Right renal cortex interstitium (tissue), 3 donors: ENCODE data around the gene PKN3. TPM values are rescaled to one million over a fixed set of nuclear protein-coding genes. Genes with fewer than 3 reads are reported as not detected.

Experiments
- DNase-seq, 3 donors: peaks; one replicate each; pipeline ENCODE4 v3.0.0-alpha.2; 2013; ENCODE audit warnings: low read depth in 3 of 3, low spot score in 2 of 3
- polyA plus RNA-seq, 3 donors: library from polyadenylated mRNA; unstranded; fragments of 120-200 nt; gene quantifications; one replicate each; pipeline ENCODE4 v1.2.1, GENCODE V29; 2013; ENCODE audit not compliant: insufficient read length in 3 of 3

PKN3 gene
- polyA plus RNA-seq, 3 donors, result 8.3 to 10.2 (median 9.3) TPM

DNA sequence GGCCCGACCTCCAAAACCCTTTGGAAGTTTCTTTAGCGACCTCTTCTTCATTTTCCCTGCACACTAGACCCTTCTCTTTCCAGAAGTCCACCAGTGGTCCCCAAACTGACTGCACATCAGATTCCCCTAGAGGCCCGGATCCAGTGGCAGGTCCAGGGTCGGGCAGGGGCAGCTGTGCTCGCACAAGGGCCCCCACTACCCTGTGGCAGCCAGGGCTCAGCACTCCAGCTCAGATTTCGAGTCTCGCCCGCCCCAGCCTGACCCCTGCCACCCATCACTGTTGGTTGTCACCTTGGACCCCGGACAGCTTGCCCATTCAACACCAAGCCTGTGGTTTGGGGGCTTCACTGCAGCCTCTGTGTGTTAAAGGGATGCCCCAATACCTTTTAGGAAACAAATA lies 29.4 kb downstream of the PKN3 start:
- no peak for DNase-seq

- no peak for DNase-seq
Measured at GRCh38 chr9:128732576-128732975, 30.3 kb downstream of the PKN3 start.

GRCh38 chr9:128733256-128733655 lies 31.0 kb downstream of the PKN3 start:
- DNase-seq, result peak; percentile 52 to 62 (median 58)

- no peak for DNase-seq
Measured at GRCh38 chr9:128735373-128735772, 33.1 kb downstream of the PKN3 start.

DNA sequence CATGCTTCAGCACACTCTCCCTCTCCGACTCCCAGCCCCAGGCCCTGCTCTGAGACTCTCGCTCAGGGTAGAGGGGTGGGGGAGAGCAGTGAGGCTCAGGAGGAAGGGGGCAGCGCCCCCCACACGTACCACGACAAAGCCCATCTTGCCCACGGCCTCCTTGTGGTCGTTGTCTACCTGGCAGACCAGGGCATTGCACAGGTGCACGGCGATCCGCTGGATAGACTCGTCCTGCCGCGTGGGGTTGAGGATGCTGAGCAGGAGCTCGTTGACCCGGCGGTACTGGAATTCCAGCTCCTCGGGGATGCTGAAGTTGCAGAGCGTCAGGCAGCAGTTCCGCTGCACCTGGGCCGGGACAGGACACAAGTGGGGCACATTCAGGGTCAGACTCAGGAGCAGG lies 40.1 kb downstream of the PKN3 start:
- DNase-seq, result no peak

- no peak for DNase-seq
Measured at GRCh38 chr9:128743421-128743820, 41.1 kb downstream of the PKN3 start.

- DNase-seq, result no peak
Measured at GRCh38 chr9:128747241-128747640, 44.9 kb downstream of the PKN3 start.

DNA sequence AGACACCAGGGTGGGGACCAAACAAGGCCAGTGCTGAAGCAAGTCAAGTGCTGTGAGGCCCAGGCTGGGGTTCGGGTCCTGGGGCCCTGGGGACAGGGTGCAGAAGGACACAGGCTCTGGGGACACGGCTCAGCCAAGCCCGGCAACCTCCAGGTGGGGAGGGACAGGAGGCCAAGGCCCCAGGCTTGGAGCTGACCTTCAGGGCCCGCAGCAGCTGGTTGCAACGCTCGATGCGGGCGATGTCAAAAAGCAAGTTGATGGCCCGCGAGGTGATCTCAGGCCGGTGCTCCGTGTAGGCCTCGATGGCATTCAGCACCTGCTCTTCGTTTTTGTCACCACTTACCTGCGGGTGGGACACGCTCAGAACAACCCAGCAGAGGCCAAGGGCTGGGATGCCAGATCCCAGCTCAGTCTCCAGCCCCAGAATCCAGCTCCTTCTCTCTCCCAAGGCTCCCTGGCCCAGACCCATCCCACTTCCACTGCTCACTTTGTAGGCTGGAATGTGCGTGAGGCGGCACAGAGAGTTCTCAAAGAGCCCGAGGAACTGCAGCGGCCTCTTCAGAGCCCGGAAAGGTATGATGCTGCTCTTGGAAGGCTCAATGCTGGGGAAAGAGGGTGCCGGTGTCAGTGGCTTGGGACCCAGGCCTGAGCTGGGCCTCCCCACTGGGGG lies 48.8 kb downstream of the PKN3 start:
- DNase-seq, result no peak

GRCh38 chr9:128753627-128754026 lies 51.3 kb downstream of the PKN3 start:
- no peak for DNase-seq

DNA sequence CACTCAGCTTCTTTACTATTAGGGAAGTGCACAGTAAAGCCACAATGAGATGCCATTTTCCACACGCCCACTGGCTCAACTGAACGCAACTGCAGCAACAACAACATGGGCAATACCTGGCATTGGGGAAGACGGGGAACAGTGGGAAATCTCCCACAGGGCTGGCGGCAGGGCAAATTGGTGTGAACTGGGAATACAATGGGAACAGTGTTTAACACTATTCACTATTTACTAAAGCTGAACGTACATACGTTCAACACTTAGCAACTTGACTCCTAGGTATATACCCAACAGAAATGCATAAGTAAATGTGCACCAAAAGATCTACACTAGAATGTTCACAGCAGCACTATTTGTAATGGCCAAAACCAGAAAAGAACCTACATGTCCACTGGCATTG lies 55.3 kb downstream of the PKN3 start:
- DNase-seq, result no peak

GRCh38 chr9:128762671-128763449 lies 60.6 kb downstream of the PKN3 start:
- DNase-seq, result no peak

DNA sequence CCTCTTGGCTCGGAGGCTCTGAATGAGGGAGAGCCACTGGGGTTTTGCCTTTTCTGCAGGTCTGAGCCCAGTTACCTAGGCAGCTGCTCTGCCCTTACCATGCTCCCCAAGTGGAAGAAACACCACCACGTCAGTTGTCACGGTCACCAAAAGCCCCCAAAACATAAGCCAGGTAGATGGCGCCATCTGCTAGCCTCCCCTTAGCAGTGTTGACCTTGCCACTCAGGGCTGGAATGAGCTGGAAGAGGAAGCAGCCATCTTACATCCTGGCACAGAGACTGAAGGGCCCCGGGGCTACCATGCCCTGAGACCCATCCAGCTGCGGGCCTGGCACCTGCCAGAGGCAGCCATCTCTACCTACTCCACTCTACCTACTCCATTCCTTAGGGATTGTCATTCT lies 62.1 kb downstream of the PKN3 start:
- DNase-seq, result no peak

- no peak for DNase-seq
Measured at GRCh38 chr9:128765499-128765898, 63.2 kb downstream of the PKN3 start.

DNA sequence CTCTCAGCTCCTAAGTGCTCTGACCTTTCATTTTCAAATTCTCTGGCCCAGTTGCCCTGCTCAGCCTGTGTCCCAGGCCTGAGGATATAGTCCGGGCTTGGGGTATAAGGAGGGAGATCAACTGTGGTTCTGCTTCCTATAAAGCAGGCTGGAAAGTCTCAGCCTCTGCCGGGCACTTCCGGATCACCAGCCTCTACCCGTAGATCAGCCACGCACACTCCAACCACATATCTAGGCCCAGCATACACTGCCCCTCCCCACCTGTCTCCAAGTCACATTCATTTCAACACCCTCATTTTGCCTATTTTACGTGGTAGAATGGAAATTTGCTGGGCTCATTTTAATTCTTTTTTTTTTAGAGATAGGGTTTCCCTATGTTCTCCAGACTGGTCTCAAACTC lies 66.3 kb downstream of the PKN3 start:
- no peak for DNase-seq

Other genes starting within 250 kb of the PKN3 start
- gene ODF2, start 246.5 kb upstream of the PKN3 start, polyA plus RNA-seq, result 10 to 100 TPM; 39.6 to 43.7 (median 43.3) TPM
- 10 to 100 TPM; 31.5 to 32.1 (median 31.8) TPM for gene GLE1, start 197.8 kb upstream of the PKN3 start, polyA plus RNA-seq
- gene SPTAN1, start 149.9 kb upstream of the PKN3 start, polyA plus RNA-seq, result 100 to 1,000 TPM; 288 to 327 (median 319) TPM
- gene DYNC2I2, start 45.7 kb upstream of the PKN3 start, polyA plus RNA-seq, result 10 to 100 TPM; 54.2 to 58.1 (median 57.6) TPM
- 100 to 1,000 TPM; 701 to 773 (median 755) TPM for gene SET, start 13.3 kb upstream of the PKN3 start, polyA plus RNA-seq
- 10 to 100 TPM; 14.4 to 19.5 (median 17.0) TPM for gene ZDHHC12, start 21.6 kb downstream of the PKN3 start, polyA plus RNA-seq
- 10 to 100 TPM; 29.1 to 32.2 (median 30.4) TPM for gene ZER1, start 69.4 kb downstream of the PKN3 start, polyA plus RNA-seq
- gene TBC1D13, start 84.8 kb downstream of the PKN3 start, polyA plus RNA-seq, result 10 to 100 TPM; 35.8 to 37.9 (median 37.9) TPM
- 1 to 10 TPM; 6.3 to 9.6 (median 6.7) TPM for gene ENDOG, start 116.0 kb downstream of the PKN3 start, polyA plus RNA-seq
- 10 to 100 TPM; 26.1 to 35.1 (median 33.2) TPM for gene SPOUT1, start 127.3 kb downstream of the PKN3 start, polyA plus RNA-seq
- 10 to 100 TPM; 18.9 to 20.7 (median 19.7) TPM for gene KYAT1, start 179.4 kb downstream of the PKN3 start, polyA plus RNA-seq
- 10 to 100 TPM; 27.2 to 31.1 (median 28.2) TPM for gene LRRC8A, start 179.6 kb downstream of the PKN3 start, polyA plus RNA-seq
- gene PHYHD1, start 218.5 kb downstream of the PKN3 start, polyA plus RNA-seq, result 10 to 100 TPM; 52.5 to 57.0 (median 54.4) TPM
- 10 to 100 TPM; 15.6 to 18.9 (median 17.0) TPM for gene DOLK, start 245.1 kb downstream of the PKN3 start, polyA plus RNA-seq
- 10 to 100 TPM; 38.6 to 41.4 (median 40.5) TPM for gene NUP188, start 245.2 kb downstream of the PKN3 start, polyA plus RNA-seq